CD8-positive, alpha-beta memory T cell (primary cell): ENCODE results near the gene GFI1B. TPM values are rescaled to one million over a fixed set of nuclear protein-coding genes. Genes with fewer than 3 reads are reported as not detected.
A peak's percentile ranks its signal among the peaks of the same experiment; 100 is the strongest.

Experiments
- CTCF ChIA-PET: fragments of 350-600 bp; sonication (Branson Sonifier 250); formaldehyde crosslinking; loops from one replicate; lab custom pipeline; 2021; ENCODE audit warnings: antibody characterized with exemption; lab: Charles Lee
- POLR2A ChIA-PET: fragments of 350-600 bp; sonication (Branson Sonifier 250); formaldehyde crosslinking; loops from one replicate; lab custom pipeline; 2021; ENCODE audit warnings: antibody characterized with exemption; lab: Charles Lee
- DNase-seq, 5 donors: peaks; one replicate each; pipeline versions ENCODE4 v3.0.0 to v3.0.0-alpha.2; 2020 to 2022; ENCODE audit warnings: mixed read lengths in 1 of 5
- H3K27ac ChIP-seq: one replicate; pipeline ENCODE4 v1.7.0; 2013; ENCODE audit warnings: low read depth, mild to moderate bottlenecking, low read length, moderate library complexity
- H3K27me3 ChIP-seq: 2 replicates; pipeline ENCODE4 v1.7.0; 2013; ENCODE audit warnings: low read length, mild to moderate bottlenecking; ENCODE audit not compliant: insufficient read depth, poor library complexity, severe bottlenecking
- H3K36me3 ChIP-seq: 2 replicates; pipeline ENCODE4 v1.7.0; 2013; ENCODE audit warnings: mild to moderate bottlenecking, low read length, moderate library complexity; ENCODE audit not compliant: insufficient read depth
- H3K4me1 ChIP-seq: 2 replicates; pipeline ENCODE4 v1.7.0; 2013; ENCODE audit warnings: mild to moderate bottlenecking, low read length, moderate library complexity; ENCODE audit not compliant: insufficient read depth
- H3K4me3 ChIP-seq: 2 replicates; pipeline ENCODE4 v1.7.0; 2013; ENCODE audit warnings: mild to moderate bottlenecking, low read length
- H3K9me3 ChIP-seq: 2 replicates; pipeline ENCODE4 v1.7.0; 2013; ENCODE audit warnings: mild to moderate bottlenecking, low read length
- H3K27ac Mint-ChIP-seq, 8 donors: one replicate each; pipeline ENCODE4 v1.8.0; 2020 to 2021; ENCODE audit warnings: mixed read lengths in 8 of 8, mild to moderate bottlenecking in 6 of 8, inconsistent platforms in 3 of 8, moderate library complexity in 3 of 8
- H3K27me3 Mint-ChIP-seq, 2 donors: one replicate each; pipeline ENCODE4 v1.8.0; 2020 to 2021; ENCODE audit warnings: mixed read lengths in 2 of 2, mild to moderate bottlenecking in 1 of 2, moderate library complexity in 1 of 2
- H3K36me3 Mint-ChIP-seq, 3 donors: one replicate each; pipeline ENCODE4 v1.8.0; 2020 to 2021; ENCODE audit warnings: mixed read lengths in 3 of 3, inconsistent platforms in 1 of 3, mild to moderate bottlenecking in 1 of 3
- H3K4me1 Mint-ChIP-seq, 3 donors: one replicate each; pipeline ENCODE4 v1.8.0; 2020 to 2021; ENCODE audit warnings: mixed read lengths in 3 of 3, inconsistent platforms in 1 of 3, mild to moderate bottlenecking in 1 of 3
- H3K4me3 Mint-ChIP-seq, 7 donors: one replicate each; pipeline ENCODE4 v1.8.0; 2020 to 2021; ENCODE audit warnings: mixed read lengths in 7 of 7, mild to moderate bottlenecking in 6 of 7, moderate library complexity in 4 of 7, inconsistent platforms in 2 of 7
- H3K9me3 Mint-ChIP-seq, 5 donors: one replicate each; pipeline ENCODE4 v1.8.0; 2020 to 2022; ENCODE audit warnings: mixed read lengths in 5 of 5, mild to moderate bottlenecking in 3 of 5, moderate library complexity in 2 of 5, inconsistent platforms in 1 of 5
- polyA plus RNA-seq: library from polyadenylated mRNA; unstranded; fragments of 300-500 nt; fragmentation: Illumina TruSeq; gene quantifications from one replicate; pipeline ENCODE4 v1.2.3, GENCODE V29; 2021
- total RNA-seq, 2 experiments: library from RNA; stranded (reverse); gene quantifications; one replicate each; pipeline ENCODE4 v1.2.3, GENCODE V29; 2021

Gene GFI1B
- total and polyA plus RNA-seq, 3 experiments from 2014 or later = not detected

- no peaks in the 10 kb centered on the region for H3K4me1 Mint-ChIP-seq
- Histone ChIP-seq H3K27ac (peak overlapping the region; percentile 65), H3K4me1 (no peaks in the 10 kb centered on the region), H3K36me3 (no peaks in the 10 kb centered on the region), H3K4me3 (no peak overlapping the region), H3K9me3 (no peaks in the 10 kb centered on the region), H3K27me3 (peaks cover 6% of the 10 kb centered on the region)
- ChIA-PET POLR2A (no interaction called here), CTCF (interaction anchor here (0.7 to 1.5 kb wide), 3 partner anchors 19 to 233 kb away, joined by 3 to 5 read pairs (median 4); no protein-coding TSS in a partner anchor)
- no peaks in the 10 kb centered on the region for H3K36me3 Mint-ChIP-seq
- no peaks in the 10 kb centered on the region for H3K9me3 Mint-ChIP-seq
- peaks cover 29 to 75% of the 10 kb centered on the region in 2 donors for H3K27me3 Mint-ChIP-seq
- no peak overlapping the region for H3K4me3 Mint-ChIP-seq
- no peak for DNase-seq
- no peak overlapping the region for H3K27ac Mint-ChIP-seq
Observed at GRCh38 chr9:133003071-133003461, 24.6 kb downstream of the GFI1B start.

GRCh38 chr9:133003671-133004090, 25.2 kb downstream of the GFI1B start:
- ChIA-PET POLR2A (no interaction called here), CTCF (interaction anchor here (1.5 to 2.1 kb wide), 2 partner anchors 18 to 19 kb away, joined by 5 to 6 read pairs; no protein-coding TSS in a partner anchor)
- Histone ChIP-seq H3K27me3 (peaks cover 6% of the 10 kb centered on the region), H3K27ac (peak overlapping the region; percentile 65), H3K4me3 (no peak overlapping the region), H3K4me1 (no peaks in the 10 kb centered on the region), H3K36me3 (no peaks in the 10 kb centered on the region), H3K9me3 (no peaks in the 10 kb centered on the region)
- Mint-ChIP-seq H3K36me3 (no peaks in the 10 kb centered on the region), H3K9me3 (no peaks in the 10 kb centered on the region), H3K27me3 (peaks cover 27 to 74% of the 10 kb centered on the region in 2 donors), H3K4me1 (no peaks in the 10 kb centered on the region), H3K27ac (no peak overlapping the region), H3K4me3 (no peak overlapping the region)
- DNase-seq = no peak

GRCh38 chr9:133004091-133004998, 25.9 kb downstream of the GFI1B start:
- Histone ChIP-seq H3K4me1 (no peaks in the 10 kb centered on the region), H3K27me3 (peaks cover 6% of the 10 kb centered on the region), H3K27ac (peak overlapping the region; percentile 65), H3K36me3 (no peaks in the 10 kb centered on the region), H3K4me3 (no peak overlapping the region), H3K9me3 (no peaks in the 10 kb centered on the region)
- peaks cover 27 to 76% of the 10 kb centered on the region in 2 donors for H3K27me3 Mint-ChIP-seq
- DNase-seq = no peak
- H3K4me1 Mint-ChIP-seq = no peaks in the 10 kb centered on the region
- POLR2A ChIA-PET = no interaction called here
- peak overlapping the region in 1 of 8 donors; percentile 55 for H3K27ac Mint-ChIP-seq
- H3K36me3 Mint-ChIP-seq = peaks cover 0 to 1% (median 0%) of the 10 kb centered on the region in 3 donors
- no peak overlapping the region for H3K4me3 Mint-ChIP-seq
- CTCF ChIA-PET = interaction anchor here (2.1 kb wide), 1 partner anchor 18 kb away, joined by 6 read pairs; no protein-coding TSS in a partner anchor
- H3K9me3 Mint-ChIP-seq = peaks cover 0 to 2% (median under 1%) of the 10 kb centered on the region in 5 donors

GRCh38 chr9:133004999-133005760, 26.7 kb downstream of the GFI1B start:
- Mint-ChIP-seq H3K4me3 (no peak overlapping the region), H3K27ac (no peak overlapping the region), H3K4me1 (no peaks in the 10 kb centered on the region), H3K27me3 (peaks cover 30 to 75% of the 10 kb centered on the region in 2 donors), H3K36me3 (peaks cover 0 to 3% (median 0%) of the 10 kb centered on the region in 3 donors), H3K9me3 (peaks cover 0 to 4% (median 3%) of the 10 kb centered on the region in 5 donors)
- H3K9me3 ChIP-seq = no peaks in the 10 kb centered on the region
- no peaks in the 10 kb centered on the region for H3K4me1 ChIP-seq
- peaks cover 6% of the 10 kb centered on the region for H3K27me3 ChIP-seq
- POLR2A ChIA-PET = no interaction called here
- CTCF ChIA-PET = interaction anchor here (2.1 kb wide), 1 partner anchor 17 kb away, joined by 6 read pairs; no protein-coding TSS in a partner anchor
- peak overlapping the region; percentile 54 for H3K27ac ChIP-seq
- H3K4me3 ChIP-seq = no peak overlapping the region
- H3K36me3 ChIP-seq = no peaks in the 10 kb centered on the region
- no peak for DNase-seq

DNA sequence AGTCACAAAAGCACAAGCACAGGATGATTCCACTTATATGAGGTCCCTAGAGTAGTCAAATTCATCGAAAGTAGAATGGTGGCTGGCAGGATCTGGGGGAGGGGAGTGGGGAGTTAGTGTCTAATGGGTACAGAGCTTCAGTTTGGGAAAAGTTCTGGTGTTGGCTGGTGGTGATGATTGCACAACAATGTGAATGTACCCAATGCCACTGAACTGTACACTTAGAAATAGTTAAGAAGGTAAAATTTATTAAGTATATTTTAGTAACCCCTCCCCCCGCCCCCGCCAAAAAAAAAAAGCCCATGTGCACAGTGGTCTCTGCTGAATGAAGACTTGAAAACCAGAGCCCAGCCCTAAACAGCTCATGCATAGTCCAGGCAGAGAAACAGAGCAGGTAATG, 27.5 kb downstream of the GFI1B start:
- Histone ChIP-seq H3K4me1 (no peaks in the 10 kb centered on the region), H3K9me3 (no peaks in the 10 kb centered on the region), H3K4me3 (no peak overlapping the region), H3K36me3 (no peaks in the 10 kb centered on the region), H3K27ac (no peak overlapping the region), H3K27me3 (peaks cover 6% of the 10 kb centered on the region)
- POLR2A ChIA-PET = no interaction called here
- H3K36me3 Mint-ChIP-seq = peaks cover 0 to 3% (median 0%) of the 10 kb centered on the region in 3 donors
- CTCF ChIA-PET = interaction anchor here (2.1 kb wide), 1 partner anchor 16 kb away, joined by 6 read pairs; no protein-coding TSS in a partner anchor
- H3K4me1 Mint-ChIP-seq = no peaks in the 10 kb centered on the region
- peaks cover 0 to 4% (median 3%) of the 10 kb centered on the region in 5 donors for H3K9me3 Mint-ChIP-seq
- no peak overlapping the region for H3K4me3 Mint-ChIP-seq
- no peak overlapping the region for H3K27ac Mint-ChIP-seq
- H3K27me3 Mint-ChIP-seq = peaks cover 27 to 68% of the 10 kb centered on the region in 2 donors
- DNase-seq = no peak

DNA sequence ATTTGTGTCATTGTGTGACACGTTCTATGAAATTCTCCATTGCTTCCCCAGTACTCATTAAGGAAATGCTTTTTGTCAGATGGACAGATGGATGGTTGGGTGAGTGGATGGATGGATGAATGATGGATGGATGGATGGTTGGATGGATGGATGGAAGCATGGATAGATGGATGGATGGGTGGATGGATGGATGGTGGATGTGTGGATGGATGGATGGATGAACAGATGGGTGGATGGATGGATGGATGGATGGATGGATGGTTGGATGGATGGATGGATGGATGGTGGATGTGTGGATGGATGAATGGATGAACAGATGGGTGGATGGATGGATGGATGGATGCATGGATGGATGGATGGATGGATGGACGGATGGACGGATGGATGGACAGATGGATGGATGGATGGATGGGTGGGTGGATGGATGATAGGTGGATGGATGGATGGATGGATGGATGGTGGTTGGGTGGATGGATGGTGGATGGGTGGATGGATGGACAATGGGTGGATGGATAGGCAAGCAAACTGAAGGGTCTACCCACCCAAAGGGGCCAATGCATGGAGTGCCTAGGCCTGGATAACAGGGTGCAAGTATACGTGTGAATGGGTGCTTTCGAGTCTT, 28.3 kb downstream of the GFI1B start:
- no peak for DNase-seq
- Mint-ChIP-seq H3K9me3 (peaks cover 0 to 4% (median 3%) of the 10 kb centered on the region in 5 donors), H3K4me3 (no peak overlapping the region), H3K27ac (peak overlapping the region in 1 of 8 donors; percentile 77), H3K36me3 (peaks cover 0 to 3% (median 0%) of the 10 kb centered on the region in 3 donors), H3K27me3 (peaks cover 27 to 72% of the 10 kb centered on the region in 2 donors), H3K4me1 (no peaks in the 10 kb centered on the region)
- Histone ChIP-seq H3K4me1 (no peaks in the 10 kb centered on the region), H3K27me3 (peaks cover 6% of the 10 kb centered on the region), H3K36me3 (no peaks in the 10 kb centered on the region), H3K4me3 (no peak overlapping the region), H3K9me3 (no peaks in the 10 kb centered on the region), H3K27ac (no peak overlapping the region)
- ChIA-PET CTCF (interaction anchor here (1.2 kb wide), 1 partner anchor 9 kb away, joined by 3 read pairs; no protein-coding TSS in a partner anchor), POLR2A (no interaction called here)

DNA sequence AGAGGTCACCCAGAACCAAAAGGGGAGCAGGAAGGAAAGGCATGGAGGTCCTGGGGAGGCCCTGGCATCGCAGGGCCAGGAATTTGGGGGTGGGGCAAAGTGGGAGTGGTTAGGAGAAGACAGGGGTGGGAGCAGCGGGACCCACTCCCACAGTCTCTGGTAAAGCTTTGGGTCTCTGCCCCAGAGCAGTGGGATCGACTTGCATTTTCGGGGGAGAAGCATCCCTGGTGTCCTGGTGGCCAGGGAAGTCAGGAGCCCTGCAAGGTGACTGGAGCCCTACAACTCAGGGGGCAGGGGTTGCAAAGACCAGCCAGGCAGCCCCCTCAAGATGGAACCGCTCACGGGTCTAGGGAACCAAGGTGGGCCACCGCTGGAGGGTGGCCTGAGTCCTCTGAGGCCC, 29.9 kb downstream of the GFI1B start:
- POLR2A ChIA-PET = no interaction called here

More for the DNA sequence above, 29.9 kb downstream of the GFI1B start:
- Mint-ChIP-seq H3K36me3 (peaks cover 0 to 3% (median 0%) of the 10 kb centered on the region in 3 donors), H3K9me3 (peaks cover 0 to 4% (median 3%) of the 10 kb centered on the region in 5 donors), H3K4me3 (no peak overlapping the region), H3K4me1 (no peaks in the 10 kb centered on the region), H3K27ac (no peak overlapping the region), H3K27me3 (peaks cover 18 to 61% of the 10 kb centered on the region in 2 donors)
- Histone ChIP-seq H3K9me3 (no peaks in the 10 kb centered on the region), H3K27me3 (peaks cover 6% of the 10 kb centered on the region), H3K4me1 (no peaks in the 10 kb centered on the region), H3K4me3 (no peak overlapping the region), H3K27ac (no peak overlapping the region), H3K36me3 (no peaks in the 10 kb centered on the region)
- DNase-seq = no peak
- CTCF ChIA-PET = no interaction called here
